ENCODE results near the gene DOCK11.

DOCK11 gene

DNA sequence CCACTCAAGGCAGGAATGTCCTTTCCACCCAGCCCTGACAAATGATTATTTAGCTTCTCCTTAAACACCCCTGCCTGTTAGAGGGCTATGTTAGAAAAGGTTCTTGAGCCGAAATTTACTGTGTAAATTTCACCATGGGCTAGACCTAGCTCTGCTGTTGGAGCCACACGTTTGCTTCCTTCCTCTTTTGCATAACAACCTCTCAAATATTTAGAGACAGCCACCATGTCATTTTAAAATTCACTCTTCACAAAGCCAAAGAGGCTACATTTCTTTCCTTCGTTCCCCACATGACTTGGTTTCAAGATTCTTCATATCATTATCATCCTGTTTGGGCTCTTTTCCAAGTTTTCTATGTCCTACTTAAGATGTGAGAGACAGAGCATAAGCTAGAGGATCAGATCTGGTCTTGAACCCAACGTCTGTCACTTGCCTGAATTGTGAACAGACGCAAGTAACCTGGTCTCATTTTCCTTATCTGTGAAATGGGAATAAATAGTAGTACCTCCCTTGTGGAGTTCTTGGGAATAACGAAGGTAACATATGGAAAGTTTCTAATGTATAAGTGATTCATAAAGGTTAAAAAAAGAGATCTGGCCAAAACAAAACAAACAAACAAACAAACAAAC is 6.7 kb downstream of the DOCK11 start:
- no peak for DNase-seq (ENCODE audit: low read depth)

DNA sequence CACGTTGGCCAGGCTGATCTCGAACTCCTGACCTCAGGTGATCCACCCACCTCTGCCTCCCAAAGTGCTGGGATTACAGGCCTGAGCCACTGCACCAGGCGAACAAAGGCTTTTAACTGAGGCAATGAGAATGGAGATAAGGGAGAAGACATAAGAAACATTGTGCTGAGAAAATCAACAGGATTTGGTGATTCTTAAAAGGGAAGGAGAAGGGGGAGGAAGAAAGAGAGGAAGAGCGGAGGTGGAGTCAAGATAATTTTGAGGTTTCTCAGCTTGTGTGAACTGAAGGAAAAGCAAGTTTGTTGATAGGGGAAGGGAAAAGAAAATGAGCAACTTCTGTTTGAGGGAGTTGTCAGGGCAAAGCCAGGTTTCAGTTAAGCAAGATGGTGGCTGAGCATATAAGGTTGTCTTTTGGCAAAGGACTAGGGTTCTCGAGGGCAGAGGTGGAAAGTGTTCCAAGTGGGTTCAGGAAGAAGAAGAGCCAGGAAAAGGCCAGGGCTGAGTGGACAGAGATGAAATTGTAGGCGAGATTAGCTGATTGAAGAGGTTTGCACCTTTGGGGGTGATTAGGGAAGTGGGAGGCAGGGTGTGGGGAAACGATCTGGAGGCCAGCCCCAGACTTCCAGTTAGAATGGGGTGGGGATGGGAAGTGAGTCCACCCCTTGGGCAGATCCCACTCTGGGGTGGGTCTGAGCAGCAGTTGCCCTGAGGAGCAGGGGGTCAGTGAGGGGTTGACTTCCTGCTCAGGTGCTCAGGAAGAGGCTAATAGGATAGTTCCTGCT is 7.8 kb downstream of the DOCK11 start:
- DNase-seq (ENCODE audit: low read depth) = no peak

DNA sequence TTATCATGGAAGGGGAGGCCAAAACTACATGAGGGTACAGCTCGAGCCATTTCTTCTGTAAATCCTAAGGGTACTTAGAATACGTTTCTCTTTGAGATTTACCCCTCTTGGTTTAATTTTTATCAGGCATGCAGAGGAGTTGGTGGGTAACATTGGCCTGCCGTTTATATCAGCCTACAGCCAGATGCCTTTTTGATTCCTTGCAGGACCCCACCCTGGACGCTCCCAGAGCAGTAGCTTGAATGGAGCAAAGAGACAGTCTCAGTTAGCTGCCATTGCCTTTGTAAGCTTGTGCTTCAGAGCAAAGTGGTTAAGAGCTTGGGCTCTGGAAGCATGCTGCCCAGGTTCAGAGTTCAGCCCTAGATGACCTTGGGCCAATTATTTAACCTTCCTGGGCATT is 9.0 kb downstream of the DOCK11 start:
- no peak for DNase-seq (ENCODE audit: low read depth)

DNA sequence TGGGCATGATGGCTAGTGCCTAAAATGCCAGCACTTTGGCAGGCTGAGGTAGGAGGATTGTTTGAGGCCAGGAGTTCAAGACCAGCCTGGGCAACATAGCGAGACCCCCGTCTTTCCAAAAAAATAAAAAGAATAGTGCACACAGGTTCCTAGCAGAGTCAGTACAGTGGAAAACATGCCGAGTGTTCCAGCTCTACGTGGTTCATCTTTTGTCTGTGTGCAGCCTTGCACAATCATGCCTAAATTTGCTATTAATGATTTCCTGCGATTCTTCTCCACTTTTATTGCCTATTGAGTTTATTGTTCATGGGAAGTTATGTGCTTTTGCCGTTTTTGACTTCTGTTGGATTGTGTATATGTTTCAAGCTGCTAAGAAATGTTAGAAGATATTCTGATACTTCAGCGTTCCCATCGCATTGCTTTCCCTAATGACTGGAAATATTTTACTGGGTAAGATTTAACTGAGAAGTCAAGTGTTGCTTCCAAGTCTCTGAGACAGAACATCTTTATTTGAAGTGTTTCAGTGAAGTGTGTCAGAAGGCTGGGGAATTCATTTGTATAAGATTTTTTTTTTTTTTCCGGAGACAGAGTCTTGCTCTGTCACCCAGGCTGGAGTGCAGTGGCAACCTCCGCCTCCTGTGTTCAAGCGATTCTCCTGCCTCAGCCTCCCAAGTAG is 11.3 kb downstream of the DOCK11 start:
- DNase-seq (ENCODE audit: low read depth) = no peak

DNA sequence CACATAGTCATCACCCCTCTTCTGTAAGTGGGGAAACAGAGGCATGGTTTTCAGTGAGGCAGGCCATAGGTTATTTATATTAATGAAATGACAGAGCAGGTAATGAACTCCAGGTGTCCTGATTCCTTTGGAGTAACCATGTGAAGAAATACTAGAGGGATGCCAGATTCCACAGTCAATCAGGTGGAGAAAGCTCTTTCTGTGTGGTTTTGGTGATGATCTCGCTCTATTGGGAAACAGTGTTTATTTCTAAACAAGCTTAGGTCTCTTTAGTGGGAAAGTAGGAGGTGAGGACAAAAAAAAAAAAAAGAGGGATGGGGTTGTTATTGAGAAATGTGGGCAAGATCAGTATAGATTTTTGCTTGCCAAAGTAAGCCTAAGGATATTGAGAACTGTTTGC is 12.2 kb downstream of the DOCK11 start:
- DNase-seq (ENCODE audit: low read depth) = no peak

DNA sequence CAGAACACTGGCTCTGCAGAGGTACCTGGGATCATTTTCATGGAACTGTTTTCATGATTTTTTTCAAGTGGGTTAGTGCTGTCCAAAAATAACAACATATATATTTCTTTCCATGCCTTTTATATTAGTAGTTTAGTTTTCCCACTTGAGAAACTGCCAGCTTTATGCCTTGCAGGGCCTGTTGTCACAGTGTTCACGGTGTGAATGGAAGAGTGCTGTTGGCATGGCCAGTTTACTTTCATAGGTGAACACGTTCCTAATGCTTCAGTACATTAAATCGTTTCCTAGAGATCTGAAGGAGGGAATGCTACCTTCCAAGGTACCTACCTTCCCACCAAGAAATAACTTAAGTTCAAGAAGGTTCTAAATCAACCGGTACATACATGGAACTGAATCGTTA is 12.6 kb downstream of the DOCK11 start:
- DNase-seq (ENCODE audit: low read depth) = no peak

DNA sequence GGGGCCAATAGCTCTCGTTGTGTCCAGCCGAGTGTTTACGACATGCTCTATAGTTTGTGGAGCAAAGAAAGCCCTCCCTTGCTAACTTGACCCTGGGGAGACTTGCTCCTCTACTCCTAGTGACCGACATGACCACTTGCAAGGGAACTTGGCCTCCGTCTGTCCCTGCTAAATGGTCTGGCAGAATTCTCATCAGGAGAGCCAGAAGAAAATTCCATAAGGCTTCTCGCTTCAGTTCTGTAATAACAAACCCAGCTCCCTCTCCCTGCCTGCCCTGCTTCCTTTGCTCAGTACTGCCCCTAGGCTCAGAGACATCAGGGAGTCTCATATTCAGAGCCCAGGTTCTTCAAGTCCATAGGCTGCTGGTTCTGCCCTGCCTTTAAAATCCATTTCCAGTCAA is 13.0 kb downstream of the DOCK11 start:
- no peak for DNase-seq (ENCODE audit: low read depth)

DNA sequence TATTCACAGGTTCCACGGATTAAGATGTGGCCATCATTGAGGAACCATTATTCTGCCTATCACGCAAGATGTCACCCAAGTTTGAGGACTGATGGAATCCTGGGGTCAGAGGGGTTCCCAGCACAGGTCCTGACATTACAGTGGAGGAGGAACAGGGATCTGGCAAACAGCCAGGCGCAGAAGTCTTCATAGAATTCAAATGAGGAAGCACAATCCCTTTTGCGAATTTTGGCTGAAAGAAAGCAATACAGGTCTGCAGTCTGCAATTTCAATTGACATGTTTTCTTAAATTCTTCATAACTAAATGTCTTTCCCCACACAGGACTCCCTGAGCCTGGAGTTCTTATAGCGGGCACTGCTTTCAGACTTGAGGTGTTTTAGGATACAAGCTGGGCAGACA is 14.5 kb downstream of the DOCK11 start:
- DNase-seq (ENCODE audit: low read depth) = no peak

DNA sequence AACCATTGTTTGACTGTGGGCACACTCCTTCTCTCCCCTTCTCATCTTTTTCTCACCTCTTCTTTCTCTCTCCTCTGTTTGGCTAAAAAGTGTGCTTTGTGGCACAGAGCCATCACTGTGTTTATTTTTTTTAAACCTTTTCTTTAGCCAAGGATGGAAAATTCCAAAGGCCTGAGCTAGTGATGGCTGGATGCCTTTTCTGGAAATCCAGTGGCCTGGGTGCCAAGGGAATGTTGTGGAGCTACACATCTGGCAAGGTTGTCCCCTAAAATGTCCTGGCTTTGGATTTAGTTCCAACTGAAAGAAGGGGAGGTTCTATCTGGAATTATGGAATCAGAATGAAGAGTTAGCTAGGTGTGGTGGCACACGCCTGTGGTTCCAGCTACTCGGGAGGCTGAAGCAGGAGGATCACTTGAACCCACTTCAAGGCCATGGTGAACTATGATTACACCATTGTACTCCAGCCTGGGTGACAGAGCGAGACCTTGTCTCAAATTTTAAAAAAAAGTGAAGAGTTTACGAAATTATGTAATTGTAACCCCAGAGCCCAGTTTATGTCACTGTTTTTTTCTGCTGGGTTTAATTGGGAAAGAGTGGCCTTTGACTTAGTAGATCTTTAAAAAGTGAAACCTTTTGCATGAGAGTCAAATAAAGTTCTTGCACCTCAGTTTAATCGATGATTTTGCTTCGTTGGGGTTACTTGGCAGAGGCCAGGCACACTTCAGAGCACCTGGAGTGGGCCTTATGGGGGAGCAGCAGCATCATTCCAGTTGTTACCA is 17.7 kb downstream of the DOCK11 start:
- DNase-seq (ENCODE audit: low read depth) = no peak

DNA sequence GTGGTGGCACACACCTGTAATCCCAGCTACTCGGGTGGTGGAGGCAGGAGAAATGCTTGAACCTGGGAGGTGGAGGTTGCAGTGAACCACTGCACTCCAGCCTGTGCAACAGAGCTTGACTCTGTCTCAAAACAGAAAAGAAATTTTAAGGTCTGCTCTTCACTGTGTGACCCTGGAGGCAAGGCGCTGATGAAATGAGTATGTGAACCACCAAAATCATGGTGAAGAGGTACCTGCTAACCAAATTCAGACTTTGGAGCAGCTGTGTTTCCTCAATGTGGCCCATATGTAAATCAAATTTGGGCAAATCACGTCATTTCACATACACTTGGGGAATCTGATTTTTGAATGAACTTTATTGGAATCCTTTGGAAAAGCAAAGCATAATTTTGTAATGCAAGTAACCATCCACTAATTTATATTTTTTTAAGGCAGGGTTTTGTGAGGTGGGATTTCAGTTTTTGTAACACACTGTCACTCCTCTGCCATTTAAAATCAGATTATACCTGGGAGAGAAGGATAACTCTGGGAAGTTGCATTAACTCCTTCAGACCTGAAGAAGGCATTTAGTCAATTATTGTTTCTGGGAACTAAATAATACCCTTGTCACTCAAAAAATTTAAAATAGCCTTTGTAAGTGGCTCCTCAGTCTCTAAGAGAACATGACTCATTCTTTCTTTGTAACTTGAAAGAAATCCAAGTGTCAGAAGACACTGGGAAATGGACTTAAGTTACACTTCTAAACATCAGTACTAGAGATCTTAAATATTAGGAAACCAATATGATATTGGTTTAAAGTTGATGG is 24.0 kb downstream of the DOCK11 start:
- no peak for DNase-seq (ENCODE audit: low read depth)

DNA sequence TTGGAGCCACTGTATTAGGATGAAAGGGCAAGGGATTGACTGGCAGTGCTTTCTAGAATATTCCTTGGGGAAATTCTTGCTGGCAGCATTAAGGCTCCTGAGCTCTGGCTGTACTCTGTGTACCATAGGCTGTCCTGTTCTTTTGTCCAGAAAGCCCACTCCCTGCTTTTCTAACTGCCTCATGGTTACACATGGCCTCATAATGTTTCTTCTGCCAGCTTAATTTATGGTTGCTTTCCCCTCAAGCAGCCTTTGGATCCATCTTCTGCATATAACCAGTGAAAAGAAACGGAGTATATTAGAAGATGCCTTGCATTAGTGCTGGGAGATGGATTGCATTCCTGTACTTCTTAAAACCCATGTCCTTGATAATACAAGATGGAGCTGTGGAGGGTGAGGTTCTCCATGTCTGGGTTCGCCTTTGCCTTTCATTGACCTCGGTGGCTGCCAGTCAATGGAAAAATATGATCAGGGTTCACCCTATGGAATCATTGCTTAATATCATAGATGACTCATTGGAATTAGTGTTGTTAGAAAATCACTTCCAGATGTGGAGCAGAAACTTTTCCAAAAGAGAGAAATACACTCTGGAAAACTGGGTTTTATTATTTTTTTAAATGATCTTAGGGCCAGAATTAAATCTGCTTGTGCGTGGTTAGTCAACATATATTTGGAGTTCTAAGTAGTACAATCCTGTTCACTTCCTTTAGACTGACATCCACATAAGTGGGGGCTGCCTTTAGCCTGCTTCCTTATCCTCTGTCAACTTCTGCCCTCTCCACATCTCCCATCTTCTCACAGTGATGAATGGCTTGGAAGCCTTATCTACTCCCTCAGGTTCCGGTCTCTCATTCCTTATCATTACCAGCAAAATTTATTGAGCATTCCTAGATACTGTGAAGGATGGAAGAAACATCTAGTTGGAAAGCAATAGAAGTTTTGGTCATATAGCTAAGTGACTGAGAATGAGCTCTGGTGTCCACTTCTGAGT is 24.9 kb downstream of the DOCK11 start:
- no peak for DNase-seq (ENCODE audit: low read depth)

DNA sequence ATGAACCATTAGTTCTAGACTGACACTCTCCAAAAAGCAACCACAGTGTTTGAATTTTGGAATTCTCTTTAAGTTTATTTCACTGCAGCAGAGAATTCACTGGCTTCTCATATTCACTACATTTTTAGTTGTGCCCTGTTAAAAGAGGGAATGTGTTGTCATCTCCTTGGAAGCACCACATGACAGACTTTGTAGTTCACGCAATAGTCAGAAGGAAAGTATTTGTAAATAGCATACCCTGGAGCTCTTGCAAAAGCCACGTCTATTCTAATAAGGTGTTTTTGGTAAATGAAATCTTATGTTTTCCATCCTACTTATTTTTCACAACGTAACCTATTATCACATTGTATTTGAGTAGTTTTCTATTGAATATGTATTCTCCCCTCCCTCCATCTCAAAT is 25.8 kb downstream of the DOCK11 start:
- no peak for DNase-seq (ENCODE audit: low read depth)

DNA sequence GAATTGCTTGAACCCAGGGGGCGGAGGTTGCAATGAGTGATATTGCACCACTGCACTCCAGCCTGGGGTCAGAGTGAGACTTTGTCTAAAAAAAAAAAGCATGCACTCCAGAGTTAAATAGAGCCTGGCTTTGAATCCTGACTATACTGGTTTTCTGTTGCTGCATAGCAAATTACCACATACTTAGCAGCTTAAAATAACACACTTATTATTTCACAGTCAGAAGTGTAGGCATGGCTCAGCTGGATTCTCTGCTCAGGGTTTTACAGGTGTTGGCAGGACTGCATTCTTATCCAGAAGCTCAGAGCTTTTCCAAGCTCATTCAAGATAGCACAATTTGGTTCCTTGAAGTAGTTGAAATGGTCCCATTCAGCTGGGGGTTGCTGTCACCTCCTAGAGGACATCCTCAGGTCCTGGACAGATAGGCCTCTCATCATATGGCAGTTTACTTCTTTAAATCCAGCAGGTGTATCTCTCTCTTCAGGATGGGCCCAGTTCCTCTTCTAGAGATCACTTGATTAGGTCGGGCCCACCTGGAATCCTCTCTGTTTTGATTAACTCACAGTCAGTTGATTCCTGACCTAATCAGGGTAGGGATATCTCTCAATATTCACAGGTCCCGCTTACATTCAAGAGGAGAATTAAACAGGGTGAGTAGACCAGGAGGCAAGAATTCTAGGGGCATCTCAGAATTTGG is 26.8 kb downstream of the DOCK11 start:
- no peak for DNase-seq (ENCODE audit: low read depth)

DNA sequence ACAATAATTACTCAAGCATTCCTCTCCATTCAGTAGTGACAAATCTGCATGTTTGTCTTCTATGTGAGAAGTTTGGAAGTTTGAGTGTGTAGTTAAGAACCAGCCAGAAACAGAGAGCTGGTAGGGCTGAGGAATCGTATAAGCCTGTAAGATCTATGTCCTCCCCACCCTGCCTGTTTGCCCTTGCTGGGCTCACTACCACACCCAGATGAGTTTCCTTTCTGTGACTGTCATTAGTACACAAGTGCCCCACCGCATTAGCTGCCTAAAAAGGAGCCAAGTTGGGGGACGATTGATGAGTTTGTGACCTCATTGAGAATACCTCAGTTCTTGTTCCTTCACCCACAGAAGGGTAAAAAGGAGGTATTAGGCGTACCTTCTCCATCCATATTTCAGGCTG is 28.3 kb downstream of the DOCK11 start:
- no peak for DNase-seq (ENCODE audit: low read depth)

DNA sequence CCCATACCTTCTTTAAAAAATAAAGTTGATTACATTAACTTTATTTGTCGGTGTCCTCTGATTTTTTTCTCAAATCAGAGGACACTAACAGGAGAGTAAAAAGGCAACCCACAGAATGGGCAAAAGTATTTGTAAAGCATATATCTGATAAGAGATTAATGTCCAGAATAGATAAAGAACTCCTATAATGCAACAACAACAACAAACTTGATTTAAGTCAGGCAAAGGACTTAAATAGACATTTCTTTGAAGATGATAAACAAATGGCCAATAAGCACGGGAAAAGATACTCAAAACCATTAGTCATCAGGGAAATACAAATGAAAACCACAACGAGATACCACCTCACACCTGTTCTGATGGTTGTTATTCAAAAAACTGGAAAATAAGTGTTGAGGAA is 28.7 kb downstream of the DOCK11 start:
- DNase-seq (ENCODE audit: low read depth) = no peak

DNA sequence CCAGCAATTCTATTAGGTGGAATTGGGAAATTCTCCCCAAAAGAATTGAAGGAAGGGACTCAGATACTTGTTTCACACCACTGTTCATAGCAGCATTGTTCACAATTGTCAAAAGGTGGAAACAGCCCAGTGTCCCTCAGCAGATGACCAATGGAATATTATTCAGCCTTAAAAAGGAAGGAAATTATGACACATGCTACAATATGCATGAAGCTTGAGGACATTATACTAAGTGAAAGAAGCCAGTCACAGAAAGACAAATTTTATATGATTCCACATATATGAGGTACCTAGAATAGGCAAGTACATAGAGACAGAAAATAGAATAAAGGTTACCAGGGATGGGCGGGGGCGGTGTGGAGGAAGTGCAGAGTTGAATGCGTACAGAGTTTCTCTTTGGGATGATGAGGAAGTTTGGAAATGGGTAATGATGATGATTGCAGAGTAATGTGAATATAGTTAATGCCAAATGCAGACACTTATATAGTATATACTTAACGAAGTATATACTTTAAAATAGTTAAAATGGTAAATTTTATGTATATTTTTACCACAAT is 29.6 kb downstream of the DOCK11 start:
- no peak for DNase-seq (ENCODE audit: low read depth)

DNA sequence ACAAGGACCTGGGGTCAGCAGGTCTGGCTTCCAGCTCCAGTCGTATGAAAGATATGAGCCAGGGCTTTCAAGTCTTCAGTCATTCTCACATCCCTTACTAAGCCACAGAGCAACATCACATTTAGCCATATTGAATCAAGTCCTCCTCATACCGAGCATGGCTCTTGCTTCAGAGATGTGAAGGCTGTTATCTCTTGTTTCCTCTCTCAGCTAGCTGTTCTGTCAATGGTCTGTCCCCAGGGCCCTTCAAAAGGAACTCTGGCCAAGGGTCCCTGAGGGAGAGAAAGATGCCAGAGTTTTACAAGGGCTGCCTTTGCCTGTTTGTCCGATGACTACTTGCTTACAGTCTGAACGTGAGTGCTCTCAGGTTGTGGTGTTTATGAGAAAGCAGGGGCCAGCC is 30.5 kb downstream of the DOCK11 start:
- no peak for DNase-seq (ENCODE audit: low read depth)

DNA sequence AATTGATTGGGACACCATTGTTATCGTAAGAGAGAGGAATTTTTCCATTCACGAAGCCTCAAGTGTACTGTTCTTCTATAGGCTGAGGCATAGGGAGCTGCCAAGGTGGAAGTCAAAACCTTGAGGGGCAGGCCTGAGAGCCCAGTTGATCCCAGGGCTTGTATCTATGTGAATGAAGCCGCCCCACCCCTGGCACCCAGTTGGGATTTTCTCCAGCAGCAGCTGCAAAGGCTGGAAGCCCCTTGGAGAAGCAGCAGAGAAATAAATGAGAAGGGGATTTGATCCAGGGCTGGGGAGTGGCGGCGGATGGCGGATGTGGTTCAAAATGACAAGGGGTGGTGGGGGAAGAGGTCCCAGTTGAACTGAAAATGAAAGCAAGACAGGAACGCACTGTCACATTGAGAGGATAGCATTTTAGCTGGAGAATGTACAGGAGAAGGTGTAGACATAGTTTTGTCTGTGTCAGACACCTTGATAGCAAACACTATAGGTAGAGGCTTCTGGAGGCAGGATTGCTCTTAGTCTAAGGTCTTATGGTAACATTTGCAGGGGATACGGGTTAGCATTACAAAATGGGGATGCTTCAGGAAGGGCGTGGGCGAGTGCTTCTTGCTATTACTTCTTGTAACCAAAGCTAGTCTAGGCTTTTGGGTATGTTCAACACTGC is 32.6 kb downstream of the DOCK11 start:
- DNase-seq (ENCODE audit: low read depth) = no peak
